Activated CD8-positive, alpha-beta memory T cell treated with anti-CD3 and anti-CD28 coated beads, Interleukin-2, amount 50 U/mL, for 24 hours (primary cell): ENCODE data around the gene TPPP3.

ENCODE experiments used
- DNase-seq: peaks from one replicate; pipeline ENCODE4 v3.0.0-alpha.2; 2020; ENCODE audit errors: extremely low read depth

The TPPP3 gene

DNA sequence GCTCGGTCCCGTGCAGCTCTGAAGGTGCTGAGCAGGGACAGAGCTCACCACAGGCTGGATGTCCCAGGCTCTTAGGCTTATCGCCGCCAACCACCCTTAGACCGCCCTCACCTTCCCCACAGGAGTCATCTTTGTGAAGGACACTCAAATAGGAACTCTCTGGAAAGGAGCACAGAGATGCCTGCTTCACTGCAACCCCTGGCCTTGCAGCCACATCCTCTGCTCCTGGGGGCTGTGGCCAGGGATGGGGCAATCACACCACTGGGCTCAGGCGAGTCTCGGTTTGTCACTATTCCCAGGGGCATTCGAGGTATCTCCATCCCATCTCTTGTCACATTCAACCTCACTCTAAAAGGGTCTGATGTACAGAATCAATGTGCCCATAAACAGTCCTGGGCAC, 12.0 kb upstream of the TPPP3 start:
- DNase-seq: no peak

DNA sequence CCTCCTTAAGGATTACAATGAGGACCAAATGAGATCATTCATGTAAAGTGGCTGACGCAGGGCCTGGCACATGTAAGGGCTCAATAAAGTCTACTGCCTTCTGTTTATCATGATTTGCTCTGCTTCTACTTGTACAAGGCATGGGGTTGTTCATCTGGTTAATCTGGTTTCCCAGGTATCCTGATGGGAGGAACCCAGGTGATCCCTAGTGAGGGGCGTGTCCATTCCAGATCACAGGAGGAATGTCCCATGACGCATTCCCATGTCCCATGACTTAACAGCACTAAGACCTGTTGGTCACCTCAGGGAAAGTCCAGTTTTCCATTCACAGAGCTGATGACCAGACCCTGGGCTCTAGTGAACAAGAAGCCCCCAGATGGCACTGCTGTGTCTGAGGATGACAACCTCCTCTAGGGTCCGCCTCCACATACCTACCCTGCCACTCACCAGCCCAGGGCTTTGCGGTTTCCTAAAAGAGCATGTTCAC, 11.5 kb upstream of the TPPP3 start:
- DNase-seq: no peak

DNA sequence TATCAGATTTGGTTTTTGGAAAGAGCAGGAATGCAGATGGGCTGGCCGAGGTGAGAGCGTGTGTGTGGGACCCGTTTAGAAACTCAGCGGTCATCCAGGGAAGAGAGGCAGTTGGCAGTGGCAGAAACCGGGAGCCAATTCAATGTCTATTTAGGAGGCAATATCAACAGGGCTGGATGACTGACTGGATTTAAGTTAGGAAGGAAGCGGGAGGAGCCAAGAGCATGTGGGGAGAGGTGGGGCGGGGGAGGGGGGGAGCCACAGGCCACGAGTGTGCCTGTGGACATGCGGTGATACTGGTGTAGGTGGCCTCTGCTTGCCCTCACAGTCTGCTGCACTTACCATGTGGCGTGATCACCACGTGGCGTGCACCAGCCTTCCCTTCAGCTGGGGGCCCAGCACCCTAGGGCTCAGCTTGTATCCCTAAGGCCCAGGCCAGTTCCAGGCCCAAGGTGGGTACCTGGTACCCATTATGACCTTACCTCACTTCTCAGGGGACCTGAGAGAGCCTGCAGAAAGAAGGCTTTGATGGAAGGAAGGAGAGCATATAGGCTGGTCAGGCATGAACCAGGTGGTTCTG, 10.8 kb upstream of the TPPP3 start:
- DNase-seq: no peak

DNA sequence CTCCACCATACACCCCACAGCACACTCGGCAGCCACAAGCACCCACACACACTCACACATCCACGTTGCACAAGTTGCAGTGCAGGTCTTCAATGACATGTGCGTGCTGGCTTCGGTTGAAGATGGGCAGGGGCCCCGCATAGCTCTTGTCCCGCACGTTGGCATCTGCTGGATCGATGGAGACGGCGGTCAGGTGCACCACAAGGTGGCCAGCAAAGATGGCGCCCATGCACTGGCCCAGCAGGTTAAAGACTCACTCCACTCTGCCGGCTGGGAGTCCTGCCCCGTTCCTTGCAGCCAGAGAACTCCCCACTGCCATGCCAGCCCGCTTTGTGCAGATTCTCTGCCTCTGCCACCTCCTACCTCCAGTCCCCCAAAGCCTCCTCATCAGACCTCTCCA, 7.6 kb upstream of the TPPP3 start:
- DNase-seq: no peak

DNA sequence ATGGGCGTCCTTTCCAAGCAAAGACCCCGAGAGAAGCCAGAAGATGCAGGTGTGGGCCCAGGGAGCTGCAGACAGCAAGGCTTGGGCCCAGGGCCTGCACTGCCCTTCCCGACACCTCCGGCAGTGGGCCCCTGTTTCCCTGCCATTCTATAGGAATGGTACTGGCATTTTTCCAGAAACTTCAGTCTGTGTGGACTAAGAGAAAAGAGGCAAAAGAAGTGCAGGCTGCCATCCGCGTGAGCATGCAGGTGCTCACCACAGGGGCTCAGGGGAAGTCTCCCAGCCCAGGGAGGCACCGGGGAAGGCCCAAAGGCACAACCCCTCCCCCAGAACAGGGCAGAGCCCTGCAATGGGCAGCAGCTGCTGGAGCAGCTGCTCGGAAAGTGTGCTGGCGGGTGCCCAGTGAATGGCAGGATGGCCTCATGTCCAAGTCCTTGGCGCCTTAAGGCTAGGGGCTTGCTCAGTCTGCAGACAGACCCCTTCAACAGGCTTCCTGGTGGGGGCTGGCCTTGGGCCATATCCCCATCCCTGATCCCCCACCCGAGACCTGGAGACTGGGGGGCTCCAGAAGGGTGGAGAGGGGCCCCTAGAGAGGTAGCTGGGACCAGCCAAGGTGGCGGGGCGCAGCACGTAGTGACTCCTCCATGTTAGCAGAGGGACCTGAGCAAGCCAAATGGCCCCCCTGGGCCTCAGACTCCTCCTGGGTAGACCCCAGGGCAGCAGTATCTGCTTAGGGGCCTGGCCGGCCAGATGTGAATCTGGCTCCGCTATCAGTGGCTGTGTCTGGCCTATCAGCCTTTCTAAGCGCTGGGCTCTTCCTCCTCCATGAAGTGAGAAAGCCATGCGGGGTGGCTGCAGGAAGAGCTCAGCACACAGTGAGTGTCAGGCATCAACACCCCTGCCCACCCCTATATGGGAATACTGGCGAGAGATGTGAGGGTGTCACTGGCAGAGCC, 6.7 kb upstream of the TPPP3 start:
- no peak for DNase-seq

DNA sequence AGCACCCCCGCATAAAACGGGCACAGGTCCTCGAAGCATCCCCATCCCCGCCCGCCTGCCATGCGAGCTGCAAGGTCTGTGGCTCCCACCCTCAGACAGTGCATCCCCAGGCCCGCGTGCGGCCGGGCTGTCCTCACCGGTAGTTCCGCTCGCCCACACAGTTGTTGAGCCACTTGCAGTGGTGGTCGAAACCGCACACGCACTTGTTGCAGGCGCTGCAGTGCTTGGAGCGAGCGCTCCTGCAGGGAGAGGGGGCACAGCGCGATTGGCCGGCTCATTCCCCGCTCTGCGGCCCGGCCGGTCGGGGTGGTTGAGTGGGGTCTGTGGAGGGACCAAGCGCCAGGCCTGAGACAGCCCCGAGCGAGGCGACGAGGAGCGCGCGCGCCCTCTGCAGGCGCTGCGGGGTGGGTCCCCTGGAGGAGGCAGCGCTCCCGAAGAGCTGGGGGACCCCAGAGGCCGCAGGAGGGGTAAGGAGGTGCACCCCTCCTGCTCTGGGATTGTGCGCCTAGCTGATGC, 6.0 kb upstream of the TPPP3 start:
- no peak for DNase-seq

DNA sequence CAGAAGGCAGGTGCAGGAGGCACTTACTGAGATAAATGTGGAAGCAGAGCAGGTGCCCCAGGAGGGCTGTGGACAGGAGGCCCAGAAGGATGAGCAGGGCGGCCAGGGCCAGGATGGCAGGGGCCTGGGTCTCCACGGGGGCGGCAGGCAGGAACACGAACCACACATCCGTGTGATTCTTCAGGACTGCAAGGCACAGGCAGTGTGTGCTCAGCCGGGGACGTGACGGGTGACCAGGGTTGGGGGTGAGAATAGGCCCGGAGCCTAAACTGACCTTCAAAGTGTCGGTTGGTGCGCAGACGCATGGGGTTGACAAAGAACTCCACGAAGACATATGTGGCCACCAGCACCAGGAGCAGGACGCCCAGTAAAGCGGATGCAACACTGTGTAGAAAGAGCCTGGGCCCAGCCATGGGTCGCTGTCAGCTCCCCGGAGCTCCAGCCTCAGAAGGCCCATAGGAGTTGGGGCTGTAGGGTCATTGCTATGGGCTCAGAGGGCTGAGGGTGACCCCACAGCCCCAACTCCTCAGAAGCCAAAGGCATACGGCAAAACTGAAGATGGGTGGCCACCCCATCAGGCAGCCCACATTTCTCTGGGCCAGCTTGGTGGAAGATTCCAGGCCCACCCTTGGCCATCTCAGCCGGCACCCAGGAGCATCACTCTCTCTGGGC, 5.4 kb upstream of the TPPP3 start:
- no peak for DNase-seq

DNA sequence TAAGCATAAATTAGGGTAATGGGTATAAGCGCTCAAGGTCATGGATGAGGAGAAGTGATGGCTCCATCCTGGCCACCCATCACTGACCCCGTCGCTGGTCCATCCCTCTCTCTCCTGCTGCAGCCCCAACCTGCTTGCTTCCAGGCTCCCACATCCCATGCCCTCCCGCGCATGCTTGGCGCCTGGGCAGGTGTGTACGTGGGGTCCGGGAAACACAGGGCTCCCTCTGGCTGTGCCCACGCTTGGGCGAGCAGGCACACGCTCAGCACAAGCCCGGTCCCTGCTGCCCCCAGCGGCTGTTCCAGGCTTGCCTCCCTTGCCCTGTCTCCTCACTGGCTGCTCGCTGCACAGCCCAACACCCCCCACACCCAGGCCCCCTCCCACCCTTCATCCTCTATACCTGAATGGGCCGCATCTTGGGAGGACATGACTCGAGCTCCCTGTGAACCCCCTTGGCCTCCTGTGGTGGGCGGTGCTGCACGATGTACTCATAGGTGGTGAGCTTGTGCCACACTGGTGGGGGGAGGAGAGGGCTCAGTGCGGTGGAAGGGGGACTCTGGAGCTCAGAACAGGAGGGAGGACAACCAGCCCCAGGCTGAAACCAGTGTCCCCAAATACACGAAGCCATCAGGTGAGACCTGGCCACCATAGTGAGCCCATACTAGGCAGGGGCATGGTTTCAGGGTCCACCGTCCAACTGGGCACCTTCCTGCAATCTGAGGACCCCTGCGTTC, 4.7 kb upstream of the TPPP3 start:
- DNase-seq: no peak

DNA sequence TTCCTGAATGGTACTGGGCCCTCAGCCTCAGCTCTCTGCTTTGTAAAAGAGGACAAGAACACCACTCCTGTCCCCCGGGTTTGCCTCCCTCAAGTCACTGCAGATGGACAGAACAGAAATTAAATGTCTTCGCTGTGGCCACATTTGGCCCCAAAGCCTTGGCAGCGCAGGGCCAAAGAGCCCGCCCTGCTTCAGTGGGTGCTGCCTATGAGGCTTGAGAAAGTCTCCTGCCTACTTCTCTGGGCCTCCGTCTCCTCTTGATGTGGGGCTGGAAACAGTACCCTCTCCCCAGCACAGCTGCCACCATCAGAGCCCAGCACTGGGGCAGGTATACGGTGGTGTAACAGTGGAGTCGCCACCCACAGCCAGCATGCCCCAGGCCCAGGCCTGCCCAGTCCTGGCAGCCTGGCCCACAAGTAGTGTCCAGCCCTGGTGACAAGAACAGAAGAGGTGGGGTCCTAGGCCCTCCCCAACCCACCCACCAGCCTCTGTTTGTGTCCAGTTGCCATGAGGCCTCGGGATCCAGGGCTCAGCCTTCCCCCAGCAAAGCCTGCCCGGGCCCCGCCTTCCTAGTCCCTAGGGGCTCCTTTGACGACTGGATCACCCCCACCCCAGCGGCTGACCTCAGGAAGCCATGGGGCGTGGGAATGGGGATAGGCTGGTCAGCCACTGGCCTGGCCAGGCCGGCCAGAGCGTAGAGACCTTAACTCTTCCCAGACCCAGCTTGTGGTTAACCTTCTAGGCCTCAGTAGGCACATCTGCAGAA, 3.9 kb upstream of the TPPP3 start:
- DNase-seq: no peak

DNA sequence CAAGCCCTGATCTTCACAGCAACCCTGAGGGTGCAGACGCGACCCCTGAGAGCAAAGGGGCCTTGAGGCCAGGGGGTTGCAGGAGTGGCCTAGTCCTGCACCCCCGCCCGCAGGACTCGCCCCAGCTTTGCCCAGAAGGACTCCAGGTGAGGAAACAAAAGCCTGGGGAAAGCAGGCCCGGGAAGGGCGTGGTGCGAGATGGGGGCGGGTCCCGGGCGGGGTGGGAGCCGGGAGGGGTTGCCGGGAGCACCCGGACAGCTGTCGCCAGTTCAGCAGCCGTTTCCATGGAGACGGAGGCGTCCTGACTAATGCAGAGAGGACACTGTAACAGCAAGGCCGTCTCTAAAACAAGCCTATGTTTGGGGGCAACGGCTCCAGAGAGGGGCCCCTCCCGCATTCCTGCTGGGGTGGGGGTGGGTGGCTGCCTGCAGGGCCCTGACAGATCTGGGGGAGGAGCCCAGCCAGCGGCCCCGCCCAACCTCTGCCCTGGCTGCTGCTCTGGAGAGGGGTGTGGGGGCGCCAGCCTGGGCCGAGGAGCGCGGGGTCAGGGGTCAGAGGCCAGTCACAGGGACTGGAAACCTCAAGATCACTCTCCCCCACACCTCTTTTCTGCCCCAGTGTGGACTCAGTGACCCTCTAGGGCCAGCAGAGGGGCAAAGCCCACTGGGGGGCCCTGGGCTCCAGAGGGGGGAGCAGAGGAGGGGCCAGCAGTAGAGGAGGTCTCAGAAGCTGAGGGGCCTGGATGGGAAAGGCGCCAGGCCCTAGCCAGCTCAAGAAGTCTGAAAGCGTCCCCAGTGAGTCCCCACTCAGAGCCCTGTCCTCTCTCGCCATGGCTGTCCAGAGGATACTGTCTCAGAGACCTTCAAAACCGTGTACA, 3.1 kb upstream of the TPPP3 start:
- no peak for DNase-seq

DNA sequence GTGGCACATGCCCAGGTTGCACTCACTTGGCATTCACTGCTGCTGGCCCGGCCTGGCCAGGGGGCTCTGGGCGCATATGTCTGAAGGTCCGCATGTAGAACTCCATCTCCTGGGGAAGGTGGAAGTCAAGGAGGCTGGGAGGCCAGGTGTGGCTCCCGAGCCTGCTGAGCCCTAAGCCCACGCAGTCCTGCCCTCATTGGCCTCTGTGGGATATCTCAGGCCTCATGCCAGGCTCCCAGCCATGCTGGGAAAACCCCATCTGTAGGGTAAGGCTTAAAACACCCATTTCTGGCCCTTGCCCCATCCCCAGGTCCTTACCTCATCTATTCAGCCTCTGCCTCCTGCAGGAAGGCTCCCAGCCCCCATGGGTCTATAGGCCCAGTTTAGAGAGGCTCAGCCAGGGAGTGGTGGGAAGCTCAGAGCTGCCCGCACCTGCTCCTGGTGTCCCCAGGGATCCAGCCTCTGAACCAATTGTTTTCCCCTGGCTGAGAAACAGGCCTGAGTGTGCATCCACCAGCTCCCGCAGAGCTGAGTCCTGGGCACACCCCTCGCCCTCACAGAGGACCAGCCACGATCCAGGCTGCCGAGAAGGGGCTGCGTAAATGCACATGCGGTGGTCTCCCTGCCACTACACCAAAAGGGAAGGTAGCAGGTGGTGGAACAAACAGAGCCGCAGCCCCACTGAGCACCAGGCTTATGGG, 2.3 kb upstream of the TPPP3 start:
- DNase-seq: no peak

DNA sequence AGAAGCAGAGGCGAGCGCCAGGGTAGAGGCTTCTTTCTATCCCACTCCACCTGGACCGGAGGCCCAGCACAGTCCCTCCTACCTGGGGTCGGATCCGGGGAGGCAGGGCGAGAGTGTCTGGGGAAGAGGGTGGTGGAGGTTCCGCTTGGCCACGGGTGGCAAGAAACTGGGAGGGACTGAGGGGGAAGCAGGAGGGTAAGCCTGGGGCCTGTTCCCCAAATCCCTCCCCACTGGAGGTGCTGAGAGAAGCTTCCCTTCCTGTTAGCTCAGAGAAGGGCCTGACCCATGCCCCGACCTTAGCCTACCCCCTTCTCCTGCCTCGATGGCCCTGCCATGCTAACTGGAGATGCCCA, 1.8 kb upstream of the TPPP3 start:
- no peak for DNase-seq

DNA sequence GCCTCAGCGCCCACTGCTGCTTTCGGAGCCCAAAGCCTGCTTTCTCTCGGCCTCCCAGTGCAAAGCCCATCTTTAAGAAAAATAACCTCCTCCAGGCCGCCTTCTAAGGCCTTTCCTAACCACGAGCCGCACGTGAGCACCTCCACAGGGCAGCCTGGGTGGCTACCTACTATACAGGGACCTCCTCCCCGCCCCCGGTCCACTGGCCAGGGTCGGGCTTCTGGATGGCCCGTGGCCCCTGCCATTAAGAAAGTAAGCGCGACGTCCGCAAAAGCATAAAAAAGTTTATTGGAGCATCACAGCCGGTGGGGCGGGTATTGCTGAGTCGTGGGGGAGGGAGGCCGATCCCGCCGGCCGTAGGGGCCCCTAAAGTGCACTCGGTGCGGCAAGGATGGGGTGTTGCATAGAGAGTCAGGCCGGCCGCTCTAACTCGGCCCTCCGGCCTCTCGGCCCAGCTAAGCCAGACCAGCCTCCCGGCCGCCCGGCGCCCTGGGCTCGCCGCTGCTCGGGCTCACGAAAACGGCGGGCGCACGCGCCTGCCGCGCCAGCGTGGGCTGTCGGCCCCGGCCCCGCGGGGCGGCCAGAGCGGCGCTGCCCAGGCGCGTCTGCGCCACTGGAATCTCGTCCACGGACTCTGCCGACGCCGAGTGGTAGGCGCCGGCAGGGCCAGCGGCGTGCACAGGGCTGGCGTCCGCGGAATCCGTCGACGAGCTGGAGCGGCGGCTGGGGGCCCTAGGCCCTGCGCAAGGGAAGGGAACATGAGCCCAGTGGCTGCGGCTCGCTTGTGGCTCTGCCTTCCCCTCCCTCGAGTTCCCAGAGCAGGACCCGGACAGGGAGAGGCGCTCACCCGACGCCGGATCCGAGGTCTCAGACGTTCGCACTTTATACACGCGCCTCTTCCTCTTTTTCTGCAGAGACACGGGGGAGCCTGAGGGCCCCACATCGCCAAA, 1.1 kb upstream of the TPPP3 start:
- no peak for DNase-seq

DNA sequence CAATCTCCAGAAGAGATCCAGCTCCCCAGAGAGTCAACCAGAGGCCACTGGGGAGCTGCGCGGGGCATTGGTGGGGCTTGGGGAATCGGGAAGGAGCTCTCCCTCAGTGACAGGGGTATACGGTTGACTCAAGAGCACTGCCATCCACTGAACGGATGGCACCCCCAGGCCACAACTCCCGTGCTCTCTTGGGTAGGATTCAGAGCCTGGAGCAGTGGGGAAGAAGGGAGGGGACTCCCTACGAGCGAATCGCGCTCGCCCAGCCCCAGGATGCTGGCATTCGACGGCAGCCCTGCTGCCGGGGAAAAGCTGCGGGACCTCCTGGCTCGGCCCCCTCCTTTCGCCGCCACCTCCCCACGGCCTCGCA, 473 bp upstream of the TPPP3 start:
- DNase-seq: no peak

DNA sequence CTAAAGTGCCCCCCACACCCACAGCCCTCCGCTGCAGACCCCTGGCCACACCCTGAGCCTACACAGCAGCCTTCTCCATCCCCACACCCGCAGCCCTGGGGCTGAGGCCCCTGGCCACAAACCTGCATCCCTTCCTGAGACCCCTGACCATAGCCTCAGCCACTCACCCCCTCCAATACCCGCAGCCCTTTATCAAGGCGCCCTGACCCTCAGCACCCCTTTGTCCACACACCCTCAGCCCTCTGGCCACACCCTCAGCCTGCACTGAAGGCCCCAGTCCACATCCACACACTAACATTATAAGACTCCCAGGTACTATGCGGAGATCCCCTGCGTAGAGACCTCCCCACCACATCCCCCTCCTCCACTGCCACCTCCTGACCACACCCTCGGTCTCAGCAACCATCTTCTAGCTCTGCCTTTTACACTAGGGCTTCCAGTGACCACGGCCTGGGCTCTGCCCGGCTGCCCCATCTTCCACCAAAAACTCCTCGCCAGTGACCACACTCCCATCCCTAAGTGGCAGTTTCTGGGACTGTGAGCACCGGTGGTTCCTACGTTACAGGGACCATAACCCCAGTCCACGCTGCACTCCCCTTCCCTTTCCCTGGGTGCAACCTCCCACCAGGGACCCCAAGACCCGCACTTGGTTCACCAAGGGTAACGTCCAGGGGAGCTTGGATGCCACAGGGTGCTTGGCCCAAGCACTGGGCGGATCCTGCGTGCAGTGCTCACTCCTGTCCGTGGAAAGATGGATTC, 818 bp downstream of the TPPP3 start:
- no peak for DNase-seq

DNA sequence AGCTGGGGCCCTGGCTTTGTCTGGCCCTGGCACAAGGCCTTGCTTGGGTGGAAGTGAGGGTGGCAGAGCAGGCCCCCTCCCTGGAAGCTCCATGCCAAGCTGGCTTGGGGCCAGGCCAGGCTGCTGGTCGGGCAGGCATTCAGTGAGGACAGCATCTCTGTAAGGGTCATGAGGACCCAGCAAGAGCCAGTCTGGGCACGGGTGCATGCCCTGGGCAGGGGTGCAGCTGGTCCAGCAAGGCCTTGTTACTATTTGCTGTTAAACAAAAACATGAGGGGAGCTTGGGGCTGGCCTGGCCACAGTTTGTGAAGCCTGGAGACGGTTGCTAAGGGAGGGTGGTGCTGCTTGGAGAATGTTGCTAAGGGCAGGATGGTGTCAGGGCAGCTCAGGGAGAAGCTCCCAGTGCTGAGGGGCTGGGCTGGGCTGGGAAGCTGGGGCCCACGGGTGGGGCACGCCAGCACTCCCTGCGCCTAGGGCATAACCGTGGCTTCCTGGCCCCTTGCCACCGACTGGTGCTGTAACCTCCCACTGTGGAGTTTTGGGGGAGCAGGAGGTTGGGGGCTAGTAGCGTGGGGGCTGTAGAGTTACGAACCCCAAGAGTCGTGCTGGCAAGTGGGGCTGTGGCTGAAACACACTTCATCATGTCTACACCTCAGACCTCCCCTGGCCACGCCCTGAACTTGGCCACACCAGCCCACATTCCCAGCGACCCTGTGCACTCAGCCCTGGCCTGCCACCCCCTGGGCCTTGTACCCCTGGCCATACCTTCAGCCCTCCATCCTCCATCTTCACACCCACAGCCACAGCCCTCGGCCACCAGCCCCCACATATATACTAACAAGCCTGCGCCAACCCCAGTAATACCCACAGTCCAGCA, 1.6 kb downstream of the TPPP3 start:
- no peak for DNase-seq
